KG1 (cell line): ENCODE measurements around the gene ANKRD35.
A peak's percentile ranks its signal among the peaks of the same experiment; 100 is the strongest.
"Not testable (repeated sequence)": the region's sequence is repeated elsewhere in the genome, so short reads cannot be mapped to it uniquely, and the experiment has no call there.

Experiments used
- DNase-seq: peaks from one replicate; lab custom pipeline; 2025; lab: John Stamatoyannopoulos, UW

ANKRD35 gene

GRCh38 chr1:145857170-145857569 lies 28.5 kb downstream of the ANKRD35 start:
- no peak for DNase-seq

DNA sequence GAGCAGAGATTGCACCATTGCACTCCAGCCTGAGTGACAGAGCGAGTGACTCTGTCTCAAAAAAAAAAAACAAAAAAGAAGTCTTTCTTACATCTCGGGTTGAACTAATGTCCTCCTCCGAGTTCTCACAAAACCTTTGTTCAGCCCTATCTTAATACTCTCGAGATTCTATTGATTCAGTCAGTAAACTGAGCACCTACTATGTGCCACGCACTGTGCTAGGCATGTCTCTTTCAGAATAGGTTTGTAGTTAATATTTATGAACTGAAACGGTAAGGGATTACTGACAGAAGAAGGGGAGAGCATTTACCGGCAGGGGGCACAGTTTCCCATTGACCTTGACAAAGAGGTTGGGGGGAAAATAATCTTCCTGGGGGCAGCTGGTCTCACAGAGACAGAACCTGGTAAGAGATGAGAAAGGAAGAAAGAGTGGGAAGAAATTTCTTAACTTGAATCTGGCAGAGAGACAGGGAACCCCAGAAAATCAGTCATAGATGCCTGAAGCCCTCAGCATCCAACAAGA lies 30.2 kb downstream of the ANKRD35 start:
- no peak for DNase-seq

DNA sequence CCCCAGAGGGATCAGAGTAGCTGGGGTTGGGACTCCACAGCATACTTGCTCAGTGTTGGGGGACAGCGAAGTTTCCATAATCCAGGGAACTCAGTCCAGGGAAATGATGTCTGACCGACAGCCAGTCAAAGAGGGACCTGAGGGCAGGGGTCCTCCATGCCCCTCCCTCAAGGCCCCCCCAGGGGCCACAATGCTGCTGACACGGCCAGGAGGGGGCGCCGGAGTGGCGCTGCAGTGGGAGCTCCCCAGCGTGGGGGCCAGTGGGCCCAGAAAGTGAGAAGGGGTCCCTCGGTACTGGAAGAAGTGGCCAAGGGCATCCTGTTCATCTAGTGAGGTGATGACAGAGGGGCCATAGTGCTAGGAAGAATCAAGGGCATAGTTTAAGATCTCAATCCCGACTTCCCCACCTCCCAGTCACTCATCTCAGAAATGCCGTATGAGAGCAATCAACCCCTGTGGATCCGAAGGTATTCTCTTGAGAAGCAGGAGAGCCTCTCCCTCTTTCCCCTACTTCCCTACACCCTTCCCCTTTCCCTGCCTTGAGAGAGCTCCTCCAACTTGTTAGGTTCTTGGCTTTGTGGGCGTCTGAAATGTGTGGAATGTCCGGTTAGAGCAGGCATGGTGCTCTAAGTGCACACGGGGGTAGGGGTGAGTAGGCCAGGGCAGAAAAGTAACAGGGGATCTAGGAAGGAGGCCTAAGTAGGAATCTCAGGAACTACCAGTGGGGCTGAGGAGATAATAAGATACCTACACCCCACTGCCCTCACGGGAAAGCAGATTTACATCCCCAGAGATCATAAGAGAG lies 36.1 kb downstream of the ANKRD35 start:
- no peak for DNase-seq

DNA sequence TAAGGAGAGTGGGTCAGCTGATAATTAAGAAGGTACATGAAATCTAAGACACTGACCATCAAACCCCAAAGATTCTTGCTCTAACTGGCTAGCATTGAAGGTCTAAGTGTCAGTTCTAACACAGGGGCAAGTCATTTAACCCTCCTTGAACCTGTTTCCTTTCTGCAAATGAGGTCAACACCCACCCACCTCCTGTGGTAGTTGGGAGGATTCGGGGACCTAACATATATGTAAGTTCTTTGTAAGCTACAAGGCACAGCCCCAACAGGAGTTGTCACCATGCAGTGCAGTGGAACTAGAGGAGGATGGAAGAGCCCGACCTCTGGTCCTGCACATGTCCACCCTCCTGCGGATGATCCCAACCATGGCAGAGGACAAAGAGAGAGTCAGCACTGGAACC lies 37.8 kb downstream of the ANKRD35 start:
- DNase-seq: no peak

DNA sequence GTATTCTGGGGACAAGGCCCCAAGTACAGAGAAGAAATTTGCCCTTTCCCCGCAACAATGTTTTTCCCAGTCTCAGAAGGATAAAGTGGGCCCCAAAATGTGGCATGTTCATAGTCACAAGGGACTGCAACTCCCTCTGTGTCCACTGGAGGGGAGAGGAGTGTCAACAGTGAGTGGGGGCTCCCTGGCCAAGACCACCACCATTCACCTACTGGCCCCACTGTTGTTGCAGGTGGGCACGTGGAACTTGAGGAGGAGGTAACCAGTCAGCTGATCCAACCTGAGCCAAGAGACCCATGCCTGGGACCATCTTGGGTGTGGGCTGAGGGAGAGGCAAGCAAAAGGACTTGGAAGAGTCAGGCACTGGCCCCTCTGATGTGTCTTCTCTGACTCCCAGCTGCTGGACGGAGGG lies 39.5 kb downstream of the ANKRD35 start:
- DNase-seq: no peak

DNA sequence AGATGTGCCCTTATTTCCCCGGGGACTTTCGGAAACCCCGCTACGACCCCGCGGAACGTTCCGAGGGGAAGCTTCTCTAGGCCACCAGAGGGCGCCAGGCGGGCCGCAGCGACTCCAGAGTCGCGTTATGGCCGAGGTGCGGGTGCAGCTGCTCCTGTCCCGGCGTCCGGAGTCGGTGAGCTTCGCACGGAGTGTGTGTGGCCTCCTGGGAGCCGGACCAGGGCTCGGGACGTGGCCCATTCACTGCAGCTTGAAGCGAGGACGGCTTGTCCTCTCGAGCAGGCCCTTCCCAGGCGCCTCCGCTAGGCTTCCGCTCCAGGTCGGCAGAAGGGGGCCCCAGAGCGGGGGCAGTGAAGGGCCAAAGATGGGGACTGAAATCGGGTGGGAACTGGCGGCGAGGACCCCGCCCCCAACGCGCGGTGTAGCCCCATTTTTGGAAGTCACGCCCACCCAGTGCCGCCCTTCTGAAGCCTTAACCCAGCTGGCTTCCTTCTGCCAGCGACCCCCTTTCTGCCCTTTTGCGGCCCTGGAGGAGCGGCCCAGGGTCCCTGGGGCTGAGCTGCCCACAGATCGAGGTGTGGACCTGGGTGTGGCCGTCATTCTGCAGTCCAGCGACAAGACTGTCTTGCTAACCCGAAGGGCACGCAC lies 40.0 kb downstream of the ANKRD35 start, which contains the start of gene NUDT17:
Gene NUDT17 (plus strand): TSS at position 117 of the 648 bp plus-strand sequence. CDS start 11 bp downstream, at position 128.
- DNase-seq: peak; percentile 53

DNA sequence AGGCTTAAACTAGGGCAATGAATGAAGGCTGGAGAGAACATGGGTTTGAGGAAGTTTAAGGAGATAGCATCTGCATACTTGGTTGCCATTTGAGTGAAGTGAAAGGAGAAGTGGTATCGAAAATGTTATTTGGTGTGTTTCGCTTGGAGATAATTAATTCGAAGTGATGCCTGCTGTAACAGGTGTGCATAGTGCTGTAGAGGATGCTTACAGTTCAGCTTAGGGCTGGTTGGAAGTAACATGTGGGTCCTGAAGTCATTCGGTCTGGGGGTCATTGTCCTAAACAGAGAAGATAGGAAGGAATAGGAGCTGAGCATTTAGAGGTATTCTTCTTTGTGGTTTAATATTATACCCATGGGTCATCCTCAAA lies 40.5 kb downstream of the ANKRD35 start:
- DNase-seq: peak; percentile 53

DNA sequence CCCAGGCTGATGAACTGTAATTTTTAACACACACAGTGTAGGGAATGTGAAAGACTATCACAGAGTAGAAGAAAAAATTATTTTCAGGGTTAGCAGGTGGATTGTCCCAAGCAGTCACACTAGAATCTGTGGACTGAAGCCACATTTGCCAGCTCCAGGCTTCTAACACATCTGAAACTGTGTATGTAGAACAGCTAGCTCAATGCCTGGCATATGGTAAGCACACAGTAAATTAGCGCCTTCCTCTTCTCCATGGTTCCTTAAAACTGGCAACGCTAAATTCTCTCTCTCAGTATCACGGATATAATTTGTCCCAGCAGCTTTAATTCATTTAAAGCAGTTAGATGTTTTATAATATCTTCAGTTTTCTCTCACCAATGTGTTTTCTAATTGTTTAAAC lies 42.6 kb downstream of the ANKRD35 start:
- no peak for DNase-seq

GRCh38 chr1:145837656-145838055 lies 48.0 kb downstream of the ANKRD35 start:
- no peak for DNase-seq

DNA sequence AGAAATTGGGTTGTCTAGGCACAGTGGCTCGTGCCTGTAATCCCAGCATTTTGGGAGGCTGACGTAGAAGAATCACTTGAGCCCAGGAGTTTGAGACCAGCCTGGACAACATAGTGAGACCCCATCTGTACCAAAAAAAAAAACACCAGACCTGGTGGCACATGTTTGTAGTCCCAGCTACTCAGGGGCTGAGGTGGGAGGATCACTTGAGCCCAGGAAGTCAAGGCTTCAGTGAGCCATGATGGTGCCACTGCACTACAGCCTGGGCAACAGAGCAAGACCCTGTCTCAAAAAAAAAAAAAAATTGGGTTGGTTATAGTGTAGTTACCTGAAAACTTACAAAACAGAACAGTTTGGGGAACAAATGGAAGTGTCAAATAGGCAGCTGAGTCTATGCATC lies 54.9 kb downstream of the ANKRD35 start:
- DNase-seq: not testable (repeated sequence)

- DNase-seq: no peak
Observed at GRCh38 chr1:145828367-145829026, 57.2 kb downstream of the ANKRD35 start.

DNA sequence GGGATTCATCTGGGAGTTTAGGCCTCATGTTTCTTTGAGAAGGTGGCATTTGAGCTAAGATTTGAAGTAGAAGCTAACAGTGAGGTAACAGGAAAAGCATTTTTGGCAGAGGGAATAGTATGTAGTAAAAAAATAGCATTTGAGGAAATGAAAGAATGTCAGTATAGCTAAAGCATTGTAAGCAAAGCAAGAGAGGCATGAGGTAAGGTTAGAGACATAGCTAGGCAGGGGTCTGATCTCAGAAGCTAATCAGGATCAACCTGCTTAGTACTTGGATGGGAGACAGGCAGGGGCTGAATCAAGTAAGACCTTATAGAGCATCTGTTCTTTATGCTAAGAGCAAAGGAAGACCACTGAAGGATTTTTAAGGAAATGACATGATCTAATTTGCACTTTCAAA lies 57.7 kb downstream of the ANKRD35 start:
- DNase-seq: no peak

GRCh38 chr1:145826030-145826429 lies 59.6 kb downstream of the ANKRD35 start:
- no peak for DNase-seq

- DNase-seq: no peak
Observed at GRCh38 chr1:145824499-145824842, 61.2 kb downstream of the ANKRD35 start.

DNA sequence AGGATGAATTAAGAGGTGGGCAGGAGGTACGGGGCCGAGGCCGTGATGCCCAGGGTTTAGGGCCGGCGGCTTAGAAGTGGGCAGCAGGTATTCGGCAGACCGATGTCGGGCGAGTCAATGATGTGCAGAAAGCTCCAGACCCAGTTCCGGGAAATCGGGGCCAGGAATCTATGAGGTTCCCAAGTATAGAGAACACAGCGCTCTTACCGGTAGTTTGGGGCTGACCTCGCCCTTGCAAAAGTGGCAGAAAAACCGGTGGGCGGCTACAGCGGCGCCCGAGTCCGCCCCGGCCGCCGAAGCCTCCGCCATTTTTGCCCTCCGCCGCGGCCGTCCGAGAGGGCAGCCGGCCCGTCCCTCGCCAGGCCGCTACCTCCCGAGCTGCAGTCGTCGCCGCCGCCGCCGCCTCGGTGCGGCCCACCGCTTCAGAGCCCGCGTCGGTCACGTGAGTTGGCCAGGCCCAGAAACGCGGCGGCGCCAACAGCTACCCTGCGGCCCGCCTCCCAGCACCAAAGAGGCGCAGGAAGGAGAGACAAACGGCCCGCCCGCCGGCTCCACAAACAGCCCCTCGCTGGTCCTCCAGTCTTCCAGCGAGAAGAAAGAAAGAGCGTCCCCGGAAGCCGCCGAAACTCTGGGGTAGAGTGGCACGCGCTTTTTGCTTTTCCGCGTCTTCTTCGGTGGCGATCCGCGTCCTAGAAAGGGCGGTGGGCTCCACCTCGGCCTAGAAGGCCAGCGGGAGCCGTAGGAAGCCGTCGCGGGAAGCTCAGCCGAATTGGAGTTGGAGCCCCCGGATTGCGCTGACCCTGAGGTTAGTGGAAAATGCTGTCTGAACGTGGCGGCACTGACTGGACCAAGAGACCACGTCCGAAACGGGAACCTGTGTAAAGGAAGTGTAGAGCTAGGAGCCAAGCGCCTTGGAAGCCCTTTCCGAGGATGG lies 61.8 kb downstream of the ANKRD35 start, which contains the start of the genes POLR3C and RNF115:
Gene POLR3C (plus strand): TSS at position 636 of the 934 bp plus-strand sequence. CDS start 1,577 bp downstream, outside the sequence.
Gene RNF115 (minus strand): TSS at position 531 of the 934 bp plus-strand sequence. CDS start 222 bp downstream, at position 309.
- DNase-seq: peak; percentile 83

DNA sequence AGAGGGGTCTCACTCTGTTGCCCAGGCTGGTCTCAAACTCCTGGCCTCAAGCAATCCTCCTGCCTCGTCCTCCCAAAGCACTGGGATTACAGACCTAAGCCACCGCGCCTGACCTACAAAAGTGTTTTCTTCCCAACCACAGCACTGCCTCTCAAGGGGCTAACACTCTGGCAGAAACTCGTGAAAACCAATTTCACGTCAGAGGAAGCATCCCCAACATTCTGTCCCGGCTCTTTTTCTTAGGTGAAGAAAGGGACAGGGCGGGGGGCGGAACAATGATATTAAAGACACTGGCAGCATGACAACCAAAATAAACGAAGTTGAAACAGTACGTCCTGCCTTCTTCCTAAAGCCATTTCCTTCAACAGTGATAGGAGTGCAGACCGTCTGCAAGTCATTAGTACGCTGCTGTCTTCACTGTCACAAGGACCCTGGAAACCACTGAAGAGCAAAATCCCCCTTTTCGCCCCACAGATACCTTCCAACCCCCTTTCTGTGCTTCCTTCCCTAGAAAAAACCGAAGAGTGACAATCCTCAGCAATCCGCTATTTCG lies 62.8 kb downstream of the ANKRD35 start:
- not testable (repeated sequence) for DNase-seq

- not testable (repeated sequence) for DNase-seq
Observed at GRCh38 chr1:145818095-145818494, 67.6 kb downstream of the ANKRD35 start.
